ENCODE results near the gene SOBP. TPM values are rescaled to one million over a fixed set of nuclear protein-coding genes. Genes with fewer than 3 reads are reported as not detected.

The SOBP gene
- total RNA-seq, 1 experiment from 2014 or later = 0.22 TPM

- ChIA-PET POLR2A (ENCODE audit: unreplicated experiment) (no interaction called here), CTCF (no interaction called here)
- intact Hi-C loops (cut with micrococcal nuclease; ENCODE audit: unreplicated experiment) = no loop called here
- no peak for TF ChIP-seq CTCF (conservative IDR thresholded peaks at IDR 0.05)
- TF ChIP-seq EZH2 (IDR thresholded peaks at IDR 0.05; ENCODE audit: low read depth) = no peak
- no peaks in the 10 kb centered on the region for H3K36me3 ChIP-seq (ENCODE audit: low read depth)
- no peaks in the 10 kb centered on the region for H3K27me3 ChIP-seq (ENCODE audit: insufficient read depth, low read depth)
- DNase-seq = peak in 1 of 2 experiments; percentile 66
- no peak overlapping the region for H2AFZ ChIP-seq
- BruUV-seq (replicated peaks) = no TSS peak
- H3K4me3 ChIP-seq = no peak overlapping the region
- H3K4me2 ChIP-seq = no peak overlapping the region
- no peaks in the 10 kb centered on the region for H3F3A ChIP-seq (ENCODE audit: insufficient read depth, low read depth)
- H3K4me1 ChIP-seq (replicated peaks; ENCODE audit: insufficient read depth) = no peaks in the 10 kb centered on the region
- H3K27ac ChIP-seq = no peak overlapping the region
- H3K9me3 ChIP-seq (ENCODE audit: insufficient read depth, low read depth) = no peaks in the 10 kb centered on the region
- no peaks in the 10 kb centered on the region for H3K9me2 ChIP-seq (ENCODE audit: insufficient read depth)
- no peaks in the 10 kb centered on the region for H3K79me2 ChIP-seq (ENCODE audit: low read depth)
- no peaks in the 10 kb centered on the region for H4K20me1 ChIP-seq (ENCODE audit: insufficient read depth)
These were observed 86.9 kb downstream of the SOBP start for GRCh38 chr6:107576852-107577251.

GRCh38 chr6:107578642-107579341 lies 88.9 kb downstream of the SOBP start:
- Histone ChIP-seq H3K4me3 (no peak overlapping the region), H3K9me3 (ENCODE audit: insufficient read depth, low read depth) (no peaks in the 10 kb centered on the region), H3F3A (ENCODE audit: insufficient read depth, low read depth) (no peaks in the 10 kb centered on the region), H3K4me1 (replicated peaks; ENCODE audit: insufficient read depth) (no peaks in the 10 kb centered on the region), H3K9me2 (ENCODE audit: insufficient read depth) (0 out of 2 replicates have a peak, but pooled peaks cover 4% of the 10 kb centered on the region), H2AFZ (no peak overlapping the region), H3K4me2 (no peak overlapping the region), H3K27ac (no peak overlapping the region), H3K79me2 (ENCODE audit: low read depth) (no peaks in the 10 kb centered on the region), H3K27me3 (ENCODE audit: insufficient read depth, low read depth) (no peaks in the 10 kb centered on the region), H3K36me3 (ENCODE audit: low read depth) (no peaks in the 10 kb centered on the region), H4K20me1 (ENCODE audit: insufficient read depth) (no peaks in the 10 kb centered on the region)
- no peak for TF ChIP-seq CTCF (conservative IDR thresholded peaks at IDR 0.05)
- TF ChIP-seq EZH2 (IDR thresholded peaks at IDR 0.05; ENCODE audit: low read depth) = no peak
- DNase-seq = no peak
- CTCF ChIA-PET = no interaction called here
- intact Hi-C loops (cut with micrococcal nuclease; ENCODE audit: unreplicated experiment) = no loop called here
- no TSS peak for BruUV-seq (replicated peaks)
- POLR2A ChIA-PET (ENCODE audit: unreplicated experiment) = no interaction called here

- BruUV-seq (replicated peaks) = no TSS peak
- ChIA-PET CTCF (no interaction called here), POLR2A (ENCODE audit: unreplicated experiment) (no interaction called here)
- DNase-seq = no peak
- no peaks in the 10 kb centered on the region for H3K27me3 ChIP-seq (ENCODE audit: insufficient read depth, low read depth)
- H3K4me2 ChIP-seq = no peak overlapping the region
- TF ChIP-seq EZH2 (IDR thresholded peaks at IDR 0.05; ENCODE audit: low read depth) = no peak
- TF ChIP-seq CTCF (conservative IDR thresholded peaks at IDR 0.05) = no peak
- H3K79me2 ChIP-seq (ENCODE audit: low read depth) = no peaks in the 10 kb centered on the region
- no peak overlapping the region for H3K4me3 ChIP-seq
- H3K36me3 ChIP-seq (ENCODE audit: low read depth) = no peaks in the 10 kb centered on the region
- H3K4me1 ChIP-seq (replicated peaks; ENCODE audit: insufficient read depth) = no peaks in the 10 kb centered on the region
- no peak overlapping the region for H3K27ac ChIP-seq
- intact Hi-C loops (cut with micrococcal nuclease; ENCODE audit: unreplicated experiment) = no loop called here
- H4K20me1 ChIP-seq (ENCODE audit: insufficient read depth) = no peaks in the 10 kb centered on the region
- H3F3A ChIP-seq (ENCODE audit: insufficient read depth, low read depth) = no peaks in the 10 kb centered on the region
- 0 out of 2 replicates have a peak, but pooled peaks cover 4% of the 10 kb centered on the region for H3K9me2 ChIP-seq (ENCODE audit: insufficient read depth)
- H2AFZ ChIP-seq = no peak overlapping the region
- no peaks in the 10 kb centered on the region for H3K9me3 ChIP-seq (ENCODE audit: insufficient read depth, low read depth)
These were observed 89.6 kb downstream of the SOBP start for GRCh38 chr6:107579456-107580056.

Measured in PC-9 (cell line).